WI38 (cell line): Measurements from ENCODE around the gene ZNF639.

Source experiments
- H3K4me3 ChIP-seq: 2 replicates; pipeline ENCODE4 v1.5.1; 2011; ENCODE audit warnings: low read depth, mild to moderate bottlenecking, control low read depth, low read length
- CTCF ChIP-seq: IDR thresholded peaks from 2 replicates; pipeline ENCODE4 v1.5.1; 2012; ENCODE audit warnings: low read depth, mild to moderate bottlenecking, control low read depth, low read length

The ZNF639 gene

GRCh38 chr3:179281825-179282224 lies 41.0 kb upstream of the ZNF639 start:
- TF ChIP-seq CTCF: no peak
- no peak overlapping the region for H3K4me3 ChIP-seq

GRCh38 chr3:179286331-179286730 lies 36.5 kb upstream of the ZNF639 start:
- TF ChIP-seq CTCF: no peak
- no peak overlapping the region for H3K4me3 ChIP-seq

- no peak for TF ChIP-seq CTCF
- no peak overlapping the region for H3K4me3 ChIP-seq
Measured at GRCh38 chr3:179288845-179289244, 34.0 kb upstream of the ZNF639 start.

GRCh38 chr3:179289295-179289694 lies 33.5 kb upstream of the ZNF639 start:
- no peak for TF ChIP-seq CTCF
- no peak overlapping the region for H3K4me3 ChIP-seq

- TF ChIP-seq CTCF: no peak
- H3K4me3 ChIP-seq: no peak overlapping the region
Measured at GRCh38 chr3:179292450-179292849, 30.4 kb upstream of the ZNF639 start.

- H3K4me3 ChIP-seq: no peak overlapping the region
- no peak for TF ChIP-seq CTCF
Measured at GRCh38 chr3:179297971-179298725, 24.7 kb upstream of the ZNF639 start.

GRCh38 chr3:179299316-179299715 lies 23.5 kb upstream of the ZNF639 start:
- no peak for TF ChIP-seq CTCF
- H3K4me3 ChIP-seq: no peak overlapping the region
